HG02759 (cell line): ENCODE measurements around the gene KLRC3.
"Not testable (repeated sequence)": the region's sequence is repeated elsewhere in the genome, so short reads cannot be mapped to it uniquely, and the experiment has no call there.

Experiments
- ATAC-seq: cut with Tn5 transposase; IDR thresholded peaks from one replicate; pipeline ENCODE4 v1.9.1; 2021; ENCODE audit warnings: mild to moderate bottlenecking, moderate library complexity; ENCODE audit not compliant: unreplicated experiment

KLRC3 gene

DNA sequence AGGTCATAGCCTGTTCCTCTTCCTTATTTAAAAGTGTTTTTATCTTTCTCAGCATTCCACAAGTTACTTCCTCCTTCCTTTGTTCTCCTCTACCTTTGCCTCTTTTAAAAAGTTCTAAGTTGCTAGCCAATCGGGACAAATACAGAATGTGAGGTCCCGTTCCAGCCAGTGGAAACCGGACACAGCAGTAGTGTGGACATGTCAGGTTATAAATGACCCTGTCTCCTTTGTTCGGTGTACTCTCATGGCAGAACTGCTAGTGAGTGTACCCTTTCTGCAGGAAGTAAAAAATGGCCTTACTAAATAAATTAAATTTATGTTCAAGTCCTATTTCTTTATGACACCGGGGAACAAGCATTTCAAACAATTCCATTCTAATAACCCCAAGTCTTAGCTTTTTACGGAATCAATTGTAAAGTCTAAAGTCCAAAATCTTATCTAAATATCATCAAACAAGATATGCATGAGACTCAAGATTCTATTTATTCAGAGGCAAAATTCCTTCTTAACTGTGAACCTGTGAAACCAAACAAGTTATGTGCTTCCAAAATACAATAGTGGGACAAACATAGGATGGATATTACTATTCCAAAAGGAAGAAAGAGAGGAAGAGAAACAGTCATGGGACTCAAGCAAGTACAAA lies 48.4 kb downstream of the KLRC3 start:
- not testable (repeated sequence) for ATAC-seq

DNA sequence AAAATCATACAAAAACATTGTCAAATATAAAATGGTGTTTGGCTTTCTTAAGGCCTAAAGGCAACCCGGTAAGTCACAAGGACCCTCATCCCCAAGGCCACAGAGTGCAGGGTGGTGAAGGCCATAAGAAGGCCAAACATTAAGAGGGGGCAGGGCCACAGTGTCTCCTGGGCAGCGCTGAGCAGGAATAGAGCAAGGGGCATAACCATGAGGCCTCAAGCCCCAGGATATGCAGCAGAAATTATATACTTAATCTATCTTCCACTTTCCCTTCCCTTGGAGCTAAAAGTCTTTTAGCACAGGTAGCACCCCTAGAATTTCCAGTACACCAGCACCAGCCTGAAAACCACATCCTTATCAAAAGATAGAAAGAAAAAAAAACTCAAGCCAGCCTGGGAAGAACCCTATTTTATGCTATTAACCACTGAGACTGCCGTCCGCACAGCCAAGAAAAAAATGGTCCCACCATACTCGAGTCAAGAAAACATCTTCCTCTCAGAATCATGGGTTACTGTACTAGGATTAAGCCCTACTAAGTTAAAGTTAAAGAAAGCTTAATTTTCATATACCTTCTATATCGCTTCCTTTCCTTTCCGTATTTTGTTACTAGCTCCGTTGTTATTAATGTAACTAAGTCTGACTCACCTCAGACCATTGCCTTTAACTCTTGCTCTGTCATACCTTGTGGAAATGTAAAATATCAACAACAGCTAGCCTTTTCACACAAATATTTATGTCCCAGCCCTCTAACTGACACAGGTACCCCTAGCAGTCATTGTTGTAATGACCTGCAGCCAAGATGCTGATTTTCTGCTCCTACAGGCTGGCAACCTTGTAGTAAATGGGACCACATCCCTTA lies 50.6 kb downstream of the KLRC3 start:
- ATAC-seq, result no peak

DNA sequence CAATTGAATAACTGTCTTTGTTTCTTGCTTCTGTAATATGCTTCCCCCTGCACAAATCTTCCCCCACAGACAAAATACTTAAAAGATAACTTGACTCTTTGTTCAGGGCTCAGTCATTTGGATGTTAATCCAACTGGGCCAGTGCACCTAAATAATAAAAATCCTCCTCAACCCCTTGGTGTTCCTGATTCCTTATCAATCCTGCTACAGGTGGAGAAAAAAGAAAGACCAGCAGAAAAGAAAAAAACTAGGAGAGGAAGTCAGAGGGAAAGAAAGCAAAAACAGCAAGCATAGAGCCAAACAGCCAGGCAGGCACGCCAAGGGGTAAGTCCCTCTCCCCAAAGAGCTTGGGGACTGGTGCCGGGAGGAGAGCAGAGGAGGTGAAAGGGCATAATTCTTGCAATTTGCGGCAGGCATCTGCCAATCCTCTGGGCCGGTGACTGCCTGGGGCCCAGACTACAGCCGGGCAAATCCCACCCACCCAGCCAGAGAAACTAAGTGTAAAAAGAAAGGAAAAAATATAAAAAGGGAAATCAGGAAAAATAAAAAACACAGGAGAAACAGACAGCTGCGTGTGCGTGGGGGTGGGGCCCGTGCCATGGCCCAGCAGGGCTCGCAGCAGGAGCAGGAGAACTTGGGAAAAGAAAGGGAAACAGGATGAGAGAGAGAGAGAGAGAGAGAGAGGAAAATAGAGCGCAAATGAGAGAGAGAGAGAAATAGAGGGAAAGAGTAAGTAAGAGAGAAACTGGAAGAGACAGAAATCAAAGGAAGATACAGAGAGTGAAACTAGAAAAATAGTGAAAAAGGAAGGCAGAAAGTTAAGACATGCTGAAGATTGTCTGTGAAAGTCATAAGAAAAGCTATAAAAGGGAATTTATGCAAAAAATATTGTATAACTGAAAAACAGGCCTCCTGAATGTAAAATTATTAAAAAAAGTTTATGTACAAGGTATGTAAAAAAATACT lies 51.9 kb downstream of the KLRC3 start:
- ATAC-seq, result no peak

DNA sequence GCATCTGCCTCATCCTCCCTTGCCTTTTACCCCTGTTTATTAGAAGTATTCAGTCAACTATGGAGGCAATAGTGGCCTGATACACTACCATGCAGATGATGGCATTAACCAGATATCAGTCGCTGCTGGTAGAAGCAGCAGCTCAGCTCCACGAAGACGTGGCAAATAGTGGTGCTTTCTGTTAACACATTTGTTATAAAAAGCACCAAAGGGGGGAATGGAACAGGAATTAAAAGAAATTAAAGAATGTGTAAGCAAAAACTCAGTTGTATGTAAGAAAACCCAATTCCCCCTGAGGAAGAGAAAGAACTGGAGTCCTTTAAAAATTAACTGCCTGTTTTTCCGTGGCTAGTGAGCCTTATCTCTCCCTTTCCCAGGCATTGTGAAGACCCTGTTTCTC lies 52.7 kb downstream of the KLRC3 start:
- ATAC-seq, result not testable (repeated sequence)

DNA sequence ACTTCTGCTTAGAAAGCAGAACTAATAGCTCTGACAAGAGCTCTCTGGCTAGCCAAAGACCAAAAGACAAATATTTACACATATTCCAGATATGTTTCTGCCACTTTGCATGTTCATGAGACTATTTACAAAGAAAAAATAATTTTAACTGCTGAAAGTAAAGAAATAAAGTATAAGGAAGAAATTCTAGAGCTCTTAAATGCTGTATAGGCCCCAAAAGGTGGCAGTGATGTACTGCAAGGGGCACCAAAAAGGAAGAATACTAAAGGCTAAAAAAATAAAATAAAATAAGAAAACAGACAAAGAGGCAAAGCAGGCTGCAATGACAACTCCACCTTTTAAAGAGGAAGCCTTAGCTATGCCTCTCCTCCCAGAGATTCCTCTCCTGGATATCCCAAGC lies 53.5 kb downstream of the KLRC3 start:
- no peak for ATAC-seq

DNA sequence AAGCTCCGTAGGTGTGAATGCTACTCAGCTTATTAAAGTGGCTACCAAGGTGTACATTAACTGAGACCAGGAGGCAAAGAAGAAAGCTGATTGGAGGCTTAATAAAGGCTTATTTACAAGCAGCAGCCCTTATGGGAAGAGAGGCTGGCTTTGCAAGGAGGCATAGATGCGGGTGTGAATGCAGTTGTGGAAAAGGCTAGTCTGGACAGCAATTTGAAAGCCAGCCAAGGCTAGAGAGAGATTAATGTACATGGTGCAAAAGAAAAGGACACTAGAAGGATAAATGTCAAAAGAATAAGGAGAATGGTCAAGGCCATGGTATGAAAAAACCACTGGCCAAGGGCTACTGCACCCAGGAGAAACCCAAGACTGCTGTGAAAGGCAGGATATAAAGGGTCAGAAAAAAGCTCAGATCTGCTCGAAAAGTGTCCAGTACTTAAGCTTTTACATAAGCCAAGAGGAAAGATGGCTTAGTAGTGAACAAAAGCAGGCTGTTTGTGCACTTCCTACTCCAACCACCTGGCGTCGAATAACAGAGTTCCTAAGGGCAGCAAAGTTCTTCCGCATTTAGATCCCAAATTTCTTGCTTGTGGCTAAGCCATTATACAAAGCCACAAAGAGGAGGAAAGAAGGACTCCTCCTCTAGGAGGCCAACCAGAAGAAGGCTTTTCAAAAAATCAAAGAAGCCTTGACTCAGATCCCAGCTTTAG lies 54.5 kb downstream of the KLRC3 start:
- no peak for ATAC-seq

DNA sequence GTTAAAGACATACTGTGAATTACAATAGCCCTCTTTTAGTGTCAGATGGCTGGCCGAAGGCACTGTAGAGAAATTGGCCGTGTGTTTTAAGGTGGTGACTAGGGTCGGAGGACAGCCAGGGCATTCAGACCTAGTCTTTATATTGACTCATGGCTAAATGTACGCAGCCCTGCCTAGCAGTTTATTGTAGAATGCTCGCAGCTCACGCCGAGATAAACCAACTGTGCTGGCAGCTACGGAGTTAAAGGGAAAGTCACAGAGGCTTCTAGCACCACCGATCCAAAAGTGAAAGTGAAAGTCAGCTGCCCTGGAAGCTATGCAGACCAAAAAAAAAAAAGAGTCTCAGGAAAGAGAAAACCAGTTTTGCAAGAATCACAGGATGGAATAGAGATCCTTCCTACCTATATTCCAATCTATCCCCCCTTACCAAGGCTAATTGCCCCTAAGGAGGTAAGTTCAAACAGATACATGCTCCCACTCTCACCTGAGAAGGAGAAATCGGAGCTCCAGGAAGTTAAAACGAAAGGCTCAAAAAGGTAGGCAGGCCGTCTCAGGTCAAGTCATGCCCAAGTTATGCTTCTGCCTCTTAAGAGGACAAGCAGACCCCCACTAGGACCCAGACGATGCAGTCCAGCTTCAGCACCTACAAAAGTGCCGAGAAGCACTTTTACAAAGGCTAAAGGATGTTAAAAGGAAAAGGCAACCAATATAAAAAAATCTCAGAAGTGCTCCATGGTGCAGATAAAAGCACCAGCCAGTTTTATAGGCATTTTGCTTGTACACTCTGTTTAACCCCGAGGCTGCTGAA lies 55.4 kb downstream of the KLRC3 start:
- peak; percentile 57 for ATAC-seq

DNA sequence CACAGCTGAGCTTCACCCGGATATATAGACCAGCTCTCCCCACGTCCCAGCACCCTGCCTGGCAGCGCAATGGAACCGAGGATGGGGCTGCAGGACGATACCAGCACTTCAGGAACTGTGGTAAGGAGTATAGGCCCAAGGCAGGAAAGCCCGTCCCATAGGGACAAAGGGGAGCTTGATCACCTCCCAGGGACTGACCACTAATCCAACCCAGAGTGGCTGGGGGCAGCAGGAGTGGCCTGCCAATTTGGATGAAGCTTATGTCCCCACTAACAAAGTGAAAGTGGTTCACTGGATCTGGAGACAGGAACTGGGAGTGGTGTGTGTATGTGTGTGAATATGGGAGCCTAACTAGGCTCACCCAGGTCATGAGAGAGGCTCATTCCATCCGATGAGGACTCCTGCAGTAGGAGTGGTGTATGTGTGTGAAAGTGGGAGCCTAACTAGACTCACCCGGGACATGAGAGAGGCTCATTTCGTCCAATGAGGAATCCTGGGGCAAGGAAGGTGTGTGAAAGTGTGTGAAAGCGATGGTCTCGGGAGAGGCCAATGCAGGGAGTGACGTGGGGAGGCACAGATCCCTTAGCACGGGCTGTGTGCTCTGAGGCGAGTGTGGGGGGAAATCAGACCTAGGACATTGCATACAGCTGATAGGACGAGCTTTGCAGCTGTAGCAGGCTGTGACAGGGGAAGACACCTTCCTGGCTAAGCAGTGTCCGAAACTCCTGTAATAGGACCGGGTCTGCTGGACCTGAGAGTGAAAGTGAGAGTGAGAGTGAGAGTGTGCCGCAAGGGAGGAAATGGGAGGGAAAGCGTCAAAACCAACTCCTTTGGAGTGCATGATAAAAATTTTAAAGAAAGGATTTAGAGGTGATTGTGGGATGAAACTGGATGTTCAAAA lies 56.2 kb downstream of the KLRC3 start:
- peak; percentile 87 for ATAC-seq

DNA sequence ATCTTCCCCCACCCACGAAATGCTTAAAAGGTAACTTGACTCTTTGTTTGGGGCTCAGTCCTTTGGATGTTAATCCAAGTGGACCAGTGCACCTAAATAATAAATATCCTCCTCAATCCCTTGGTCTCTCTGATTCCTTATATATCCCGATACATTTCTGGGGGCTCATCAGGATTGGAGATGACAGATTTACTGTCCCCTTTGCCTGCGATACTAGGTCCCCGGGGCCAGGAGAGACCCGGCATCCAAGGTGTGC lies 56.8 kb downstream of the KLRC3 start:
- ATAC-seq, result no peak

DNA sequence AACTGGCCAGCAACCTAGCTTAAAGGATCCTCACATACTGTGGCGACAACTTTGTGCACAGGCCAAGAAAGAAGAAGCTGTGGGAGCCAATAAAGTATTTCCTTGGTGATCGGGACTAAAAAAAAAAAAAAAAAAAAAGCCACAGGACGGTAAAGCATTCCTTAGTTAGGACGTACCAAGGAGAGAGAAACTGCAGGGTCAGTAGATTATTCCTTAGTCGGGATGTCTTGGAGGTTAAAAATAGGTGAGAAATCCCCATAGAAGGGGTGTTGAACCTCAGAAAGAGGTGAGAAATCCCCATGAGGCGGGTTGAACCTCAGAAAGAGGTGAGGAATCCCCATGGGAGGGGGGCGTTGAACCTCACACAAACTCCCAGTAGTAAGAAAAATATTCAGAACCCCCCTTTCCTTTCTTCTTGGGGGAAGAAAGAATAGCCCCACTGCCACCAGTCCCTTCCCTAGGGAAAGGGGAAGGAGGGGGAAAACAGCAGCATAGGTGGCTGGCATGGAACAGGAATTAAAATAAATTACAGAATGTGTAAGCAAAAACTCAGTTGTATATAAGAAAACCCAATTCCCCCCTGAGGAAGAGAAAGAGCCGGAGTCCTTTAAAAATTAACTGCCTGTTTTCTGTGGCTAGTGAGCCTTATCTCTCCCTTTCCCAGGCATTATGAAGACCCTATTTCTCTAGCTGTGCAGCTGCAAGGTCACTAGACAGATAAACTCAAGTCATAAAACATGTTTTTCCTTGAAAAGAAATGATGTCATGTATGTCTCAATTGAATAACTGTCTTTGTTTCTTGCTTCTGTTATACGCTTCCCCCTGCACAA lies 57.4 kb downstream of the KLRC3 start:
- ATAC-seq, result no peak

DNA sequence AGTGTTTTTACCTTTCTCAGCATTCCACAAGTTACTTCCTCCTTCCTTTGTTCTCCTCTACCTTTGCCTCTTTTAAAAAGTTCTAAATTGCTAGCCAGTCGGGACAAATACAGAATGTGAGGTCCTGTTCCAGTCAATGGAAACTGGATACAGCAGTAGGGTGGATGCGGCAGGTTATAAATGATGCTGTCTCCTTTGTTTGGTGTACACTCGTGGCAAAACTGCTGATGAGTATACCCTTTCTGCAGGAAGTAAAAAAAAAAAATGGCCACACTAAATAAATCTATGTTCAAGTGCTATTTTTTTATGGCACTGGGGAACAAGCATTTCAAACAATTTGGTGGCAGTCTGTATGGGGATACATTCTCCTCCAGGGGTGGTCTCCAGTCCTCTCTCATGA lies 58.1 kb downstream of the KLRC3 start:
- no peak for ATAC-seq
